ENCODE data around the gene ZFAND2B. TPM values are rescaled to one million over a fixed set of nuclear protein-coding genes. Genes with fewer than 3 reads are reported as not detected.
"Not testable (repeated sequence)": the region's sequence is repeated elsewhere in the genome, so short reads cannot be mapped to it uniquely, and the experiment has no call there.

The ZFAND2B gene
- total RNA-seq, 1 donor from 2014 or later, result 49.5 TPM

DNA sequence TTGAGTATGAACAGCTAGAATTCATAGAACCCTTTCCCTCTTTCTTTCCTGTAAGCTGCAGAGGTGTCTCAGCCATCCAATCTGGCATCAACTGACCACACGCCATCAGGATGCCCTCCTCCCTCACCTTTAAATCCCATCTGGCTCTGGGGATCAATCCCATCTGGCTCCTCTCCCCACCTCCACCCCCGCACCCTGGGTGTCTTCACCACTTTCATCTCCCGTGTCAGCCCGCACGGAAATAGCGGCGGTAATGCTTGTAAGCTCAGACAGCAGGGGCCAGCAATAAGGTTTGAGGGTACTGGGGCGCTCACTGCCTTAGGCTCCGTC is 46.0 kb downstream of the ZFAND2B start:
- Mint-ChIP-seq H3K36me3 (ENCODE audit: unreplicated experiment) (no peaks in the 10 kb centered on the region), H3K4me3 (ENCODE audit: unreplicated experiment) (peak overlapping the region; percentile 88), H3K27me3 (ENCODE audit: unreplicated experiment) (peaks cover 11% of the 10 kb centered on the region), H3K4me1 (ENCODE audit: low read depth, unreplicated experiment) (peaks cover 22% of the 10 kb centered on the region), H3K27ac (ENCODE audit: unreplicated experiment) (no peak overlapping the region), H3K9me3 (ENCODE audit: unreplicated experiment) (peaks cover 7% of the 10 kb centered on the region)
- DNase-seq, result no peak
- TF ChIP-seq, protein P1, sequence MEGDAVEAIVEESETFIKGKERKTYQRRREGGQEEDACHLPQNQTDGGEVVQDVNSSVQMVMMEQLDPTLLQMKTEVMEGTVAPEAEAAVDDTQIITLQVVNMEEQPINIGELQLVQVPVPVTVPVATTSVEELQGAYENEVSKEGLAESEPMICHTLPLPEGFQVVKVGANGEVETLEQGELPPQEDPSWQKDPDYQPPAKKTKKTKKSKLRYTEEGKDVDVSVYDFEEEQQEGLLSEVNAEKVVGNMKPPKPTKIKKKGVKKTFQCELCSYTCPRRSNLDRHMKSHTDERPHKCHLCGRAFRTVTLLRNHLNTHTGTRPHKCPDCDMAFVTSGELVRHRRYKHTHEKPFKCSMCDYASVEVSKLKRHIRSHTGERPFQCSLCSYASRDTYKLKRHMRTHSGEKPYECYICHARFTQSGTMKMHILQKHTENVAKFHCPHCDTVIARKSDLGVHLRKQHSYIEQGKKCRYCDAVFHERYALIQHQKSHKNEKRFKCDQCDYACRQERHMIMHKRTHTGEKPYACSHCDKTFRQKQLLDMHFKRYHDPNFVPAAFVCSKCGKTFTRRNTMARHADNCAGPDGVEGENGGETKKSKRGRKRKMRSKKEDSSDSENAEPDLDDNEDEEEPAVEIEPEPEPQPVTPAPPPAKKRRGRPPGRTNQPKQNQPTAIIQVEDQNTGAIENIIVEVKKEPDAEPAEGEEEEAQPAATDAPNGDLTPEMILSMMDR (IDR thresholded peaks at IDR 0.05; ENCODE audit: partially characterized antibody, unreplicated experiment), result no peak

- no peaks in the 10 kb centered on the region for H3K36me3 Mint-ChIP-seq (ENCODE audit: unreplicated experiment)
- H3K27ac Mint-ChIP-seq (ENCODE audit: unreplicated experiment), result no peak within 1 kb of the TSS
- peak; percentile 52 for DNase-seq
- H3K4me3 Mint-ChIP-seq (ENCODE audit: unreplicated experiment), result peak within 1 kb of the TSS; percentile 88
- TF ChIP-seq, protein P1 (IDR thresholded peaks at IDR 0.05; ENCODE audit: partially characterized antibody, unreplicated experiment), result no peak
- H3K27me3 Mint-ChIP-seq (ENCODE audit: unreplicated experiment), result peaks cover 11% of the 10 kb centered on the region
- peaks cover 22% of the 10 kb centered on the region for H3K4me1 Mint-ChIP-seq (ENCODE audit: low read depth, unreplicated experiment)
- peaks cover 7% of the 10 kb centered on the region for H3K9me3 Mint-ChIP-seq (ENCODE audit: unreplicated experiment)
Measured at GRCh38 chr2:219252900-219253752, 46.5 kb downstream of the ZFAND2B start, which contains the start of gene TUBA4B. TSS of gene TUBA4B (plus strand) at chr2:219253243. CDS start at chr2:219253408, 165 bp downstream.

- TF ChIP-seq, protein P1 (IDR thresholded peaks at IDR 0.05; ENCODE audit: partially characterized antibody, unreplicated experiment), result no peak
- DNase-seq, result peak; percentile 68
- H3K4me1 Mint-ChIP-seq (ENCODE audit: low read depth, unreplicated experiment), result peaks cover 22% of the 10 kb centered on the region
- H3K27ac Mint-ChIP-seq (ENCODE audit: unreplicated experiment), result no peak within 1 kb of the TSS
- H3K36me3 Mint-ChIP-seq (ENCODE audit: unreplicated experiment), result no peaks in the 10 kb centered on the region
- H3K27me3 Mint-ChIP-seq (ENCODE audit: unreplicated experiment), result peaks cover 10% of the 10 kb centered on the region
- H3K9me3 Mint-ChIP-seq (ENCODE audit: unreplicated experiment), result peaks cover 7% of the 10 kb centered on the region
- H3K4me3 Mint-ChIP-seq (ENCODE audit: unreplicated experiment), result peak within 1 kb of the TSS; percentile 88
Measured at GRCh38 chr2:219253753-219254589, 47.4 kb downstream of the ZFAND2B start, which contains the start of gene TUBA4A. TSS of gene TUBA4A (minus strand) at chr2:219253918. CDS start at chr2:219253858, 60 bp downstream.

DNA sequence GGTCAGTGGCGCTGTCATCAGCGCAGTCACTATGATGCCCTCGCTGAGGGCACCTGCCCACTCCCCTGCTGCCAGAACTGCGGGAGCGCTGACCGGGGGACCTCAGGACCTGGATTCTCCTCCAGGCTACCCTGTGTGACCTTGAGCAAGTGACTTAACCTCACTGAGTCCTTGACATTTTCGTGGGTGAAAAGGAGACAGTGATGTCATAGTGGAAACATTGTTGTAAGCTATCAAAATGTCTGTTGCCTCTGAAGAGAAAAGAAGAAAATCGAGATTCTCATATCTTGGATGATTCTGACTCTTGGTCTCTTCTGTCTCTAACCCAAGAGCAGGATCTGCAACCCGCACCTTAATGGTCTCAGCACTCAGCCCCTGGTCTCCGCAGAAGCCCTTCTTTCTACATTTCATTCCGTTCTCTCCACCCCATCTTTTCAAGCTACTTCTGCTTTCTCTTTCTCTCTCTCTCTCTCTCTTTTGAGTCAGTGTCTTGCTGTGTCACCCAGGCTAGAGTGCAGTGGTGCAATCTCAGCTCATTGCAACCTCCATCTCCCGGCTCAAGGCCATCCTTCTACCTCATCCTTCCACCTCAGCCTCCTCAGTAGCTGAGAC is 48.1 kb downstream of the ZFAND2B start:
- no peak for DNase-seq
- H3K9me3 Mint-ChIP-seq (ENCODE audit: unreplicated experiment), result peaks cover 7% of the 10 kb centered on the region
- no peaks in the 10 kb centered on the region for H3K36me3 Mint-ChIP-seq (ENCODE audit: unreplicated experiment)
- H3K27me3 Mint-ChIP-seq (ENCODE audit: unreplicated experiment), result peaks cover 10% of the 10 kb centered on the region
- peaks cover 16% of the 10 kb centered on the region for H3K4me1 Mint-ChIP-seq (ENCODE audit: low read depth, unreplicated experiment)
- H3K27ac Mint-ChIP-seq (ENCODE audit: unreplicated experiment), result no peak overlapping the region
- peak overlapping the region; percentile 76 for H3K4me3 Mint-ChIP-seq (ENCODE audit: unreplicated experiment)
- TF ChIP-seq, protein P1 (IDR thresholded peaks at IDR 0.05; ENCODE audit: partially characterized antibody, unreplicated experiment), result no peak

DNA sequence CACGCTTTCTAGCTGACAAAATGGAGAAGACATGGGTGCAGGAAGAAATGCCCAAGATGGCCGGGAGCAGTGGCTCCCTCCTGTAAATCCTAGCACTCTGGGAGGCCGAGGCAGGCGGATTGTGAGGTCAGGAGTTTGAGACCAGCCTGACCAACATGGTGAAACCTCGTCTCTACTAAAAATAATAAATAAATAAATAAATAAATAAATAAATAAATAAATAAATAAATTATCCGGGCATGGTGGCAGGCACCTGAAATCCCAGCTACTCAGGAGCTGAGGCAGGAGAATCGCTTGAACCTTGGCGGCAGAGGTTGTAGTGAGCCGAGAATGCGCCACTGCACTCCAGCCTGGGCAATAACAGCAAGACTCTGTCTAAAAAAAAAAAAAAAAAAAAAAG is 52.4 kb downstream of the ZFAND2B start:
- not testable (repeated sequence) for H3K9me3 Mint-ChIP-seq (ENCODE audit: unreplicated experiment); H3K27ac Mint-ChIP-seq (ENCODE audit: unreplicated experiment); DNase-seq; H3K4me1 Mint-ChIP-seq (ENCODE audit: low read depth, unreplicated experiment); H3K4me3 Mint-ChIP-seq (ENCODE audit: unreplicated experiment); H3K36me3 Mint-ChIP-seq (ENCODE audit: unreplicated experiment)
- peaks cover 10% of the 10 kb centered on the region for H3K27me3 Mint-ChIP-seq (ENCODE audit: unreplicated experiment)

Data from glutamatergic neuron (in vitro differentiated cells).